OCI-LY3 (cell line): ENCODE data around the gene LINGO4.

ENCODE experiments used
- H2AFZ ChIP-seq: fragments of 200-600, 300-600 bp; shearing (Covaris generic); 2 replicates; pipeline ENCODE4 v1.6.0; 2014; ENCODE audit warnings: antibody characterized with exemption, low read depth, low read length
- H3K27ac ChIP-seq: fragments of 200-600, 300-600 bp; sonication (generic); 2 replicates; pipeline ENCODE4 v1.5.1; 2014; ENCODE audit warnings: mild to moderate bottlenecking, low read length, moderate library complexity, mixed read lengths
- H3K27me3 ChIP-seq: fragments of 200-600, 300-600 bp; sonication (generic); 2 replicates; pipeline ENCODE4 v1.6.1; 2014; ENCODE audit warnings: low read depth, low read length, mixed read lengths
- H3K36me3 ChIP-seq: fragments of 200-600, 300-600 bp; sonication (generic); replicated peaks from 2 replicates; pipeline ENCODE3; 2014; ENCODE audit warnings: low read depth, low read length, mixed read lengths
- H3K4me1 ChIP-seq: fragments of 300-600, 200-600 bp; sonication (generic); 2 replicates; pipeline ENCODE4 v1.6.1; 2014; ENCODE audit warnings: low read length, mixed read lengths
- H3K4me2 ChIP-seq: fragments of 200-600, 300-600 bp; sonication (generic); 2 replicates; pipeline ENCODE4 v1.6.1; 2014; ENCODE audit warnings: low read length, mixed read lengths
- H3K4me3 ChIP-seq: fragments of 300-600, 200-600 bp; sonication (generic); 2 replicates; pipeline ENCODE4 v1.5.1; 2014; ENCODE audit warnings: antibody characterized with exemption, mild to moderate bottlenecking, low read length, moderate library complexity
- H3K79me2 ChIP-seq: fragments of 300-600, 200-600 bp; shearing (Covaris generic); 2 replicates; pipeline ENCODE4 v1.6.1; 2014; ENCODE audit warnings: mild to moderate bottlenecking, low read length, mixed read lengths
- H3K9ac ChIP-seq: fragments of 300-600, 200-600 bp; shearing (Covaris generic); 2 replicates; pipeline ENCODE4 v1.6.0; 2014; ENCODE audit warnings: mild to moderate bottlenecking, low read length, moderate library complexity
- H3K9me3 ChIP-seq: fragments of 200-600, 300-600 bp; shearing (Covaris generic); 2 replicates; pipeline ENCODE4 v1.6.1; 2014; ENCODE audit warnings: low read length, mixed read lengths; ENCODE audit not compliant: insufficient read depth
- H4K20me1 ChIP-seq: fragments of 200-600, 300-600 bp; sonication (generic); 2 replicates; pipeline ENCODE4 v1.6.1; 2016; ENCODE audit warnings: low read length, mixed read lengths; ENCODE audit not compliant: insufficient read depth
- EZH2phosphoT487 ChIP-seq: fragments of 200-600 bp; shearing (Covaris generic); IDR thresholded peaks from 2 replicates; pipeline ENCODE4 v1.6.1; 2018; ENCODE audit warnings: antibody characterized with exemption, mixed run types, low read depth
- TF ChIP-seq, protein P1 (sequence below): fragments of 200-600, 300-600 bp; sonication (generic); IDR thresholded peaks from 2 replicates; pipeline ENCODE4 v1.5.1; 2014; ENCODE audit warnings: antibody characterized with exemption, low read length, low read depth

LINGO4 gene

DNA sequence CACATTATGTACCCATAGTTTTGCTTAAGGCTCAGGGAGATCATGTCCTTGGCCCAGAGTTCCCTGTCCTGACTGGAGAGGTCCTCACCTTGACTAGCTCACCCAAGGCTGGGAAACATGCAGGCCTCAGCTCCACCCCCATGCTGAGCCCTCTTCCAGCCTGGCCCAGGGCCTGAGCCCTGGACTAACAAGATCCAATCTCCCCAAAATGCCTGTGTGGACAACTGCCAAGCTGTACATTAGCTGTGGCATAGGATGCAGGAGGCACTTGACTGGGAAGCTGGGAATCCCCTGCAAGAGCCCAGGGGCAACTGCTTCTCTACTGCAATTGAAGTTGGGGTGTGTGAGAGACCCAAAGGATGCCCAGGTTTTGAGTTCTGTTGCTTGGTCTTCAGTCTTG lies 2.1 kb downstream of the LINGO4 start:
- no peak overlapping the region for H2AFZ ChIP-seq
- H3K36me3 ChIP-seq = no peaks in the 10 kb centered on the region

DNA sequence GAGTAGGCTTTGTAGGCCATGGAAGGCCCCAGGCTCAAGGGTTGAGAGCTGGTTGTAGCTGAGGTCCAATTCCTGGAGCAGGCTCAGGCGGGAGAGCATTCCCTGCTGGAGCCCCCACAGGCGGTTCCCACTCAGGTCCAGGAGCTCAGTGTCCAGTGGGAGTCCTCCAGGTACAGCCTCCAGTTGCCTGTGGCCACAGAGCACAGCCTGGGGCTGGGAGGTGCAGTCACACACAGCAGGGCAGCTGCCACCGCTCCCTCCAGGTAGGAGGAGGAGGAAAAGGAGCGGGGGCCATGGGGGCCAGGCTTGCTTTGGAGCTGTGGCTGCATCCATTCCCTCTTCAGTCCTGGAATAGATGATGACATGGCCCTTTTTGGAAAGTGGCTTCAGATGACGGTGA lies 2.8 kb downstream of the LINGO4 start:
- H3K27ac ChIP-seq = no peak overlapping the region
- no peak overlapping the region for H3K9ac ChIP-seq
- H3K4me1 ChIP-seq = peaks cover 5% of the 10 kb centered on the region; the same call in 1 of the 2 replicates
- TF ChIP-seq EZH2phosphoT487 = no peak
- TF ChIP-seq, protein P1, sequence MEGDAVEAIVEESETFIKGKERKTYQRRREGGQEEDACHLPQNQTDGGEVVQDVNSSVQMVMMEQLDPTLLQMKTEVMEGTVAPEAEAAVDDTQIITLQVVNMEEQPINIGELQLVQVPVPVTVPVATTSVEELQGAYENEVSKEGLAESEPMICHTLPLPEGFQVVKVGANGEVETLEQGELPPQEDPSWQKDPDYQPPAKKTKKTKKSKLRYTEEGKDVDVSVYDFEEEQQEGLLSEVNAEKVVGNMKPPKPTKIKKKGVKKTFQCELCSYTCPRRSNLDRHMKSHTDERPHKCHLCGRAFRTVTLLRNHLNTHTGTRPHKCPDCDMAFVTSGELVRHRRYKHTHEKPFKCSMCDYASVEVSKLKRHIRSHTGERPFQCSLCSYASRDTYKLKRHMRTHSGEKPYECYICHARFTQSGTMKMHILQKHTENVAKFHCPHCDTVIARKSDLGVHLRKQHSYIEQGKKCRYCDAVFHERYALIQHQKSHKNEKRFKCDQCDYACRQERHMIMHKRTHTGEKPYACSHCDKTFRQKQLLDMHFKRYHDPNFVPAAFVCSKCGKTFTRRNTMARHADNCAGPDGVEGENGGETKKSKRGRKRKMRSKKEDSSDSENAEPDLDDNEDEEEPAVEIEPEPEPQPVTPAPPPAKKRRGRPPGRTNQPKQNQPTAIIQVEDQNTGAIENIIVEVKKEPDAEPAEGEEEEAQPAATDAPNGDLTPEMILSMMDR = no peak
- H3K27me3 ChIP-seq = peaks cover 63% of the 10 kb centered on the region
- no peaks in the 10 kb centered on the region for H3K79me2 ChIP-seq
- no peak overlapping the region for H3K4me3 ChIP-seq
- no peak overlapping the region for H3K4me2 ChIP-seq
- no peaks in the 10 kb centered on the region for H3K36me3 ChIP-seq
- no peaks in the 10 kb centered on the region for H4K20me1 ChIP-seq
- no peaks in the 10 kb centered on the region for H3K9me3 ChIP-seq
- no peak overlapping the region for H2AFZ ChIP-seq

More for the DNA sequence above, 2.1 kb downstream of the LINGO4 start:
- H3K27me3 ChIP-seq = peaks cover 60% of the 10 kb centered on the region
- H3K79me2 ChIP-seq = no peaks in the 10 kb centered on the region
- H3K27ac ChIP-seq = no peak overlapping the region
- no peak for TF ChIP-seq EZH2phosphoT487
- TF ChIP-seq, protein P1 = no peak
- H3K4me2 ChIP-seq = no peak overlapping the region
- H4K20me1 ChIP-seq = no peaks in the 10 kb centered on the region
- no peaks in the 10 kb centered on the region for H3K9me3 ChIP-seq
- H3K4me1 ChIP-seq = peaks cover 5% of the 10 kb centered on the region; the same call in 1 of the 2 replicates
- H3K9ac ChIP-seq = no peak overlapping the region
- H3K4me3 ChIP-seq = no peak overlapping the region

DNA sequence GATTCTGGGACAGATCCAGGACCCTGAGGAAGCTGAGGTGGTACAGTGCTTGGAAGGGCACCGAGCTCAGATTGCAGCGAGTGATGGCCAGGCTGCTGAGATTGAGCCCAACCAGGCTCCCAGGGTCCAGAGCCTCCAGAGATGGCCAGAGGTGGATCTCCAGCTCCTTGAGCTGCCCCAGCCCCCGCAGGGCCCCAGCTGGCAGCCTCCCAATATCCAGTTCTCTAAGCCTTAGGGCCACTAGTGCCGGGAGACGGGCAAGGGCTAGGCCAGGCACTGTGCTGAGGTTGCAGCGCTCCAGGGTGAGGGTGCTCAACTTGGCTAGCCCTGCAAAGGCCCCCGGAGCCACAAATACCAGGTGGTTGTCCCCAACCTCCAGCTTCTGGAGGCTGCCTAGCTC lies 3.4 kb downstream of the LINGO4 start:
- Histone ChIP-seq H3K9me3 (no peaks in the 10 kb centered on the region), H3K4me2 (no peak overlapping the region), H3K27ac (no peak overlapping the region), H3K79me2 (no peaks in the 10 kb centered on the region), H4K20me1 (no peaks in the 10 kb centered on the region), H3K27me3 (peaks cover 65% of the 10 kb centered on the region), H3K36me3 (no peaks in the 10 kb centered on the region), H2AFZ (no peak overlapping the region), H3K4me1 (peaks cover 5% of the 10 kb centered on the region; the same call in 1 of the 2 replicates), H3K9ac (no peak overlapping the region), H3K4me3 (no peak overlapping the region)
- TF ChIP-seq, protein P1 = no peak
- no peak for TF ChIP-seq EZH2phosphoT487

DNA sequence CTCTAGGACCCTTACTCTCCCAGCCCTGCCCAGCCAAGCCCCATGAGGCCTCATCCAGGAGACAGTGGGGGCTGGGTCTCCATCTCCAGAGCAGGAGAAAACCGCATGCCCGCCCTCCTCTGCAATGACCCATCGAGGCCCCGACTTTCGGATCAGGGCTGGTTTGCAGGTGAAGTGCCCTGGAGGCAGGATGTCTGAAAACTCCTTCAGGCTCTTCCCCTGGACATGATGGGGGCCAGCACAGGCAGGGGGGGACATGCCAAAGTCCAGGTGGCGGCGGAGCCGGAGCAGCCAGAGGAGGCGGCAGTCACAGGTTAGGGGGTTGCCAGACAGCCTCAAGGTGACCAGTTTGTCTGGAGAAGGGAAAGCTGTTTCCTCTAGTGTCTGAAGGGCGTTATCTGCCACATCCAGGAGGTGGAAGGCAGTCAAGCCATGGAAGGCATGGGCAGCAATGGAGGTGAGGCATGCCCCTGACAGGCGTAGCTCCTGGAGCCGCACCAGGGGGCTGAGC lies 3.9 kb downstream of the LINGO4 start:
- no peak overlapping the region for H2AFZ ChIP-seq
- H3K9me3 ChIP-seq = no peaks in the 10 kb centered on the region
- no peaks in the 10 kb centered on the region for H3K36me3 ChIP-seq
- H3K4me2 ChIP-seq = no peak overlapping the region
- peaks cover 68% of the 10 kb centered on the region for H3K27me3 ChIP-seq
- peaks cover 5% of the 10 kb centered on the region; the same call in 1 of the 2 replicates for H3K4me1 ChIP-seq
- H3K4me3 ChIP-seq = no peak overlapping the region
- H3K79me2 ChIP-seq = no peaks in the 10 kb centered on the region
- no peak overlapping the region for H3K27ac ChIP-seq
- no peak overlapping the region for H3K9ac ChIP-seq
- no peaks in the 10 kb centered on the region for H4K20me1 ChIP-seq
- TF ChIP-seq, protein P1 = no peak
- no peak for TF ChIP-seq EZH2phosphoT487
